Thymus (tissue), 2 donors: ENCODE measurements around the gene TMED8. TPM values are rescaled to one million over a fixed set of nuclear protein-coding genes. Genes with fewer than 3 reads are reported as not detected.

Source experiments
- polyA plus RNA-seq: library from polyadenylated mRNA; stranded (reverse); fragments of 200-250 nt; gene quantifications from one replicate; pipeline ENCODE4 v1.2.3, GENCODE V29; 2013
- total RNA-seq: library from RNA; stranded (reverse); fragments of 120-200 nt; gene quantifications from one replicate; pipeline ENCODE4 v1.2.4, GENCODE V29; 2013
- donor health status: healthy.

The TMED8 gene
- total and polyA plus RNA-seq, 2 donors, result 7.0 to 10.0 TPM

Other genes starting within 250 kb of the TMED8 start
- gene ZDHHC22, start 235.3 kb downstream of the TMED8 start, total RNA-seq, result not detected
- 0.05 TPM for gene ZDHHC22, start 235.3 kb downstream of the TMED8 start, polyA plus RNA-seq
- gene TMEM63C, start 195.3 kb downstream of the TMED8 start, total RNA-seq, result 0.24 TPM
- 0.64 TPM for gene TMEM63C, start 195.3 kb downstream of the TMED8 start, polyA plus RNA-seq
- 0.14 TPM for gene NGB, start 105.9 kb downstream of the TMED8 start, total RNA-seq
- 0.41 TPM for gene NGB, start 105.9 kb downstream of the TMED8 start, polyA plus RNA-seq
- gene POMT2, start 56.2 kb downstream of the TMED8 start, total RNA-seq, result 3.5 TPM
- 11.1 TPM for gene POMT2, start 56.2 kb downstream of the TMED8 start, polyA plus RNA-seq
- gene GSTZ1, start 56.1 kb downstream of the TMED8 start, total RNA-seq, result 18.6 TPM
- 24.4 TPM for gene GSTZ1, start 56.1 kb downstream of the TMED8 start, polyA plus RNA-seq
- gene SAMD15, start 285 bp upstream of the TMED8 start, total RNA-seq, result 1.4 TPM
- gene SAMD15, start 285 bp upstream of the TMED8 start, polyA plus RNA-seq, result 0.91 TPM
- gene NOXRED1, start 46.4 kb upstream of the TMED8 start, total RNA-seq, result 0.19 TPM
- gene NOXRED1, start 46.4 kb upstream of the TMED8 start, polyA plus RNA-seq, result 1.6 TPM
- gene VIPAS39, start 80.5 kb upstream of the TMED8 start, total RNA-seq, result 19.3 TPM
- 15.8 TPM for gene VIPAS39, start 80.5 kb upstream of the TMED8 start, polyA plus RNA-seq
- gene AHSA1, start 81.0 kb upstream of the TMED8 start, total RNA-seq, result 139 TPM
- gene AHSA1, start 81.0 kb upstream of the TMED8 start, polyA plus RNA-seq, result 72.6 TPM
- gene ISM2, start 121.7 kb upstream of the TMED8 start, total RNA-seq, result 0.05 TPM
- 0.18 TPM for gene ISM2, start 121.7 kb upstream of the TMED8 start, polyA plus RNA-seq
- 13.5 TPM for gene SPTLC2, start 239.5 kb upstream of the TMED8 start, total RNA-seq
- 7.1 TPM for gene SPTLC2, start 239.5 kb upstream of the TMED8 start, polyA plus RNA-seq